ENCODE data around the gene MOSMO. TPM values are rescaled to one million over a fixed set of nuclear protein-coding genes. Genes with fewer than 3 reads are reported as not detected.

Gene MOSMO
- total and polyA plus RNA-seq, 8 donors: 3.7 to 8.0 (median 5.1) TPM

DNA sequence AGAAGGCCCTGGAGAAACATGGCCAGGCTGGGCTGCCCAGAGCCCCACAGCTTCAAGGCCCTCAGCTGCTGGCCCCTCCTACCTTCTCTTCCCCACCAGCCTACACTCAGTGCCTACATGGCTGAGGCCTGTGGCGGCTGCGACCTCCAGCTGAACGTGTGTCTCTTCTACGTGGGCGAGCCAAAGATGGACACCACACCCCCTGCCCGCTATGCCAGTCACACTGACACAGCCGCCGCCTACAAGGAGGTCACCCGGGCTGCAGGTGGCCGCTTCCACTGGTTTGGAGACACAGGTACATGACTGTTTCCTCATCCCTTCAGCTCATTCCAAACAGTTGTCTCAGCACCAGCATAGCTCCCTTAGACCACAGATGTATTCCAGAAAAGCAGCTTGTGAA is 124.9 kb downstream of the MOSMO start:
- Histone ChIP-seq H3K4me1 (no peaks in the 10 kb centered on the region), H3K27me3 (no peaks in the 10 kb centered on the region), H3K4me3 (no peak overlapping the region), H3K9me3 (no peaks in the 10 kb centered on the region), H3K36me3 (no peaks in the 10 kb centered on the region), H3K27ac (no peak overlapping the region)
- ATAC-seq (no peak), FAIRE-seq (no peak), DNase-seq (no peak)
- intact Hi-C loops (cut with DNase I): no loop called here
- TF ChIP-seq, protein P1, sequence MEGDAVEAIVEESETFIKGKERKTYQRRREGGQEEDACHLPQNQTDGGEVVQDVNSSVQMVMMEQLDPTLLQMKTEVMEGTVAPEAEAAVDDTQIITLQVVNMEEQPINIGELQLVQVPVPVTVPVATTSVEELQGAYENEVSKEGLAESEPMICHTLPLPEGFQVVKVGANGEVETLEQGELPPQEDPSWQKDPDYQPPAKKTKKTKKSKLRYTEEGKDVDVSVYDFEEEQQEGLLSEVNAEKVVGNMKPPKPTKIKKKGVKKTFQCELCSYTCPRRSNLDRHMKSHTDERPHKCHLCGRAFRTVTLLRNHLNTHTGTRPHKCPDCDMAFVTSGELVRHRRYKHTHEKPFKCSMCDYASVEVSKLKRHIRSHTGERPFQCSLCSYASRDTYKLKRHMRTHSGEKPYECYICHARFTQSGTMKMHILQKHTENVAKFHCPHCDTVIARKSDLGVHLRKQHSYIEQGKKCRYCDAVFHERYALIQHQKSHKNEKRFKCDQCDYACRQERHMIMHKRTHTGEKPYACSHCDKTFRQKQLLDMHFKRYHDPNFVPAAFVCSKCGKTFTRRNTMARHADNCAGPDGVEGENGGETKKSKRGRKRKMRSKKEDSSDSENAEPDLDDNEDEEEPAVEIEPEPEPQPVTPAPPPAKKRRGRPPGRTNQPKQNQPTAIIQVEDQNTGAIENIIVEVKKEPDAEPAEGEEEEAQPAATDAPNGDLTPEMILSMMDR (IDR thresholded peaks at IDR 0.05): no peak
- WGBS, 2 donors: 83 to 89% methylated on average over 10 of the region's 10 CpGs

Other genes starting within 250 kb of the MOSMO start
- 10 to 100 TPM; 21.5 to 78.7 (median 49.1) TPM for gene NPIPB4, start 150.4 kb upstream of the MOSMO start, total RNA-seq
- gene NPIPB4, start 150.4 kb upstream of the MOSMO start, polyA plus RNA-seq: 10 to 100 TPM; 20.4 to 22.9 TPM
- 100 to 1,000 TPM in 2 of 6 donors, 10 to 100 TPM in 4; 78.6 to 107 (median 96.8) TPM for gene UQCRC2, start 54.8 kb upstream of the MOSMO start, total RNA-seq
- 10 to 100 TPM; 49.5 to 89.0 TPM for gene UQCRC2, start 54.8 kb upstream of the MOSMO start, polyA plus RNA-seq
- not detected for gene PDZD9, start 7.0 kb upstream of the MOSMO start, total RNA-seq
- not detected for gene PDZD9, start 7.0 kb upstream of the MOSMO start, polyA plus RNA-seq
- under 1 TPM in 3 of 6 donors, not detected in 3; 0.06 to 0.24 (median 0.09) TPM for gene VWA3A, start 84.4 kb downstream of the MOSMO start, total RNA-seq
- gene VWA3A, start 84.4 kb downstream of the MOSMO start, polyA plus RNA-seq: under 1 TPM; 0.09 to 0.11 TPM
- gene SDR42E2, start 154.4 kb downstream of the MOSMO start, total RNA-seq: not detected
- under 1 TPM in 1 of 2 donors, not detected in 1; 0.07 TPM for gene SDR42E2, start 154.4 kb downstream of the MOSMO start, polyA plus RNA-seq
- gene EEF2K, start 198.2 kb downstream of the MOSMO start, total RNA-seq: 10 to 100 TPM; 15.0 to 21.1 (median 18.2) TPM
- 1 to 10 TPM; 6.1 to 9.2 TPM for gene EEF2K, start 198.2 kb downstream of the MOSMO start, polyA plus RNA-seq